ENCODE data around the gene SETD3. TPM values are rescaled to one million over a fixed set of nuclear protein-coding genes. Genes with fewer than 3 reads are reported as not detected.

Gene SETD3
- total and polyA plus RNA-seq, 2 experiments from 2014 or later = 40.7 to 68.0 TPM

- TF ChIP-seq ZNF462 (CRISPR knock-in tag; IDR thresholded peaks at IDR 0.05) (no peak), EZH2phosphoT487 (IDR thresholded peaks at IDR 0.05; ENCODE audit: unreplicated experiment) (no peak), CTCF (conservative IDR thresholded peaks at IDR 0.05; ENCODE audit: low read depth in 2 of 2) (no peak), REST (IDR thresholded peaks at IDR 0.05; ENCODE audit: unreplicated experiment) (no peak), ZNF114 (CRISPR knock-in tag; IDR thresholded peaks at IDR 0.05) (no peak), POLR2AphosphoS5 (IDR thresholded peaks at IDR 0.05; ENCODE audit: low read depth) (no peak)
- TF ChIP-seq, protein P1, sequence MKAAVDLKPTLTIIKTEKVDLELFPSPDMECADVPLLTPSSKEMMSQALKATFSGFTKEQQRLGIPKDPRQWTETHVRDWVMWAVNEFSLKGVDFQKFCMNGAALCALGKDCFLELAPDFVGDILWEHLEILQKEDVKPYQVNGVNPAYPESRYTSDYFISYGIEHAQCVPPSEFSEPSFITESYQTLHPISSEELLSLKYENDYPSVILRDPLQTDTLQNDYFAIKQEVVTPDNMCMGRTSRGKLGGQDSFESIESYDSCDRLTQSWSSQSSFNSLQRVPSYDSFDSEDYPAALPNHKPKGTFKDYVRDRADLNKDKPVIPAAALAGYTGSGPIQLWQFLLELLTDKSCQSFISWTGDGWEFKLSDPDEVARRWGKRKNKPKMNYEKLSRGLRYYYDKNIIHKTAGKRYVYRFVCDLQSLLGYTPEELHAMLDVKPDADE (IDR thresholded peaks at IDR 0.05) = no peak
Measured at GRCh38 chr14:99473458-99473857, 7.2 kb downstream of the SETD3 start (continued).
